HepG2 (cell line): Measurements from ENCODE around the gene NFKBIL1. TPM values are rescaled to one million over a fixed set of nuclear protein-coding genes. Genes with fewer than 3 reads are reported as not detected.

ENCODE experiments used
- AKNA ChIP-seq: sonication (generic); formaldehyde crosslinking; IDR thresholded peaks from 2 replicates; pipeline ENCODE4 v1.4.0; 2020; ENCODE audit warnings: missing genetic modification reagents, borderline replicate concordance
- CEBPB ChIP-seq: IDR thresholded peaks from 2 replicates; pipeline ENCODE4 v1.6.1; 2011; ENCODE audit warnings: low read depth, low read length, improper control_type of control experiment, borderline replicate concordance
- ELF1 ChIP-seq: sonication (generic); formaldehyde crosslinking; IDR thresholded peaks from 2 replicates; pipeline ENCODE4 v1.4.0; 2020; ENCODE audit warnings: missing genetic modification reagents
- ETV5 ChIP-seq: IDR thresholded peaks from 2 replicates; pipeline ENCODE4 v1.6.1; 2018; ENCODE audit warnings: missing biosample characterization, missing genetic modification reagents, inconsistent platforms, borderline replicate concordance
- GLI4 ChIP-seq: sonication (generic); formaldehyde crosslinking; IDR thresholded peaks from 2 replicates; pipeline ENCODE4 v1.5.1; 2020; ENCODE audit warnings: missing genetic modification reagents, mild to moderate bottlenecking, moderate library complexity, borderline replicate concordance
- TBP ChIP-seq: sonication (generic); formaldehyde crosslinking; IDR thresholded peaks from 2 replicates; pipeline ENCODE4 v1.5.0; 2020; ENCODE audit warnings: missing genetic modification reagents
- TRIM22 ChIP-seq: fragments of 450-650 bp; IDR thresholded peaks from 2 replicates; pipeline ENCODE4 v1.6.1; 2017
- polyA plus RNA-seq, 8 experiments: library from polyadenylated mRNA; depleted of rRNA in 3 of 8; stranded (reverse) in 7 of 8; unstranded in 1 of 8; fragments of >200 nt; fragmentation: Illumina TruSeq in 4 of 8; extraction: Trizol in 4 of 8; gene quantifications; 2 replicates each; pipeline versions ENCODE4 v1.2.1 to v1.2.3, GENCODE V29; 2011 to 2016; ENCODE audit warnings: low read depth in 4 of 8, missing spikeins in 1 of 8, mixed read lengths in 1 of 8; ENCODE audit not compliant: insufficient read depth in 1 of 8
- total RNA-seq, 5 experiments: library from RNA; depleted of rRNA; stranded (reverse); fragments of >200 nt; fragmentation: Illumina TruSeq; extraction: Trizol; gene quantifications; 2 replicates each; pipeline ENCODE4 v1.2.3, GENCODE V29; 2016; ENCODE audit warnings: low read depth in 1 of 5
- TF ChIP-seq, protein P1 (sequence below): sonication (generic); formaldehyde crosslinking; IDR thresholded peaks from 2 replicates; pipeline ENCODE4 v1.9.0; 2021; ENCODE audit warnings: mild to moderate bottlenecking, missing genetic modification reagents

Gene NFKBIL1
- total and polyA plus RNA-seq, 2 of the 13 experiments (the other 11 are each of a cell fraction or from before 2014, with no cell fraction given): 9.7 to 19.5 TPM

- TF ChIP-seq, protein P1, sequence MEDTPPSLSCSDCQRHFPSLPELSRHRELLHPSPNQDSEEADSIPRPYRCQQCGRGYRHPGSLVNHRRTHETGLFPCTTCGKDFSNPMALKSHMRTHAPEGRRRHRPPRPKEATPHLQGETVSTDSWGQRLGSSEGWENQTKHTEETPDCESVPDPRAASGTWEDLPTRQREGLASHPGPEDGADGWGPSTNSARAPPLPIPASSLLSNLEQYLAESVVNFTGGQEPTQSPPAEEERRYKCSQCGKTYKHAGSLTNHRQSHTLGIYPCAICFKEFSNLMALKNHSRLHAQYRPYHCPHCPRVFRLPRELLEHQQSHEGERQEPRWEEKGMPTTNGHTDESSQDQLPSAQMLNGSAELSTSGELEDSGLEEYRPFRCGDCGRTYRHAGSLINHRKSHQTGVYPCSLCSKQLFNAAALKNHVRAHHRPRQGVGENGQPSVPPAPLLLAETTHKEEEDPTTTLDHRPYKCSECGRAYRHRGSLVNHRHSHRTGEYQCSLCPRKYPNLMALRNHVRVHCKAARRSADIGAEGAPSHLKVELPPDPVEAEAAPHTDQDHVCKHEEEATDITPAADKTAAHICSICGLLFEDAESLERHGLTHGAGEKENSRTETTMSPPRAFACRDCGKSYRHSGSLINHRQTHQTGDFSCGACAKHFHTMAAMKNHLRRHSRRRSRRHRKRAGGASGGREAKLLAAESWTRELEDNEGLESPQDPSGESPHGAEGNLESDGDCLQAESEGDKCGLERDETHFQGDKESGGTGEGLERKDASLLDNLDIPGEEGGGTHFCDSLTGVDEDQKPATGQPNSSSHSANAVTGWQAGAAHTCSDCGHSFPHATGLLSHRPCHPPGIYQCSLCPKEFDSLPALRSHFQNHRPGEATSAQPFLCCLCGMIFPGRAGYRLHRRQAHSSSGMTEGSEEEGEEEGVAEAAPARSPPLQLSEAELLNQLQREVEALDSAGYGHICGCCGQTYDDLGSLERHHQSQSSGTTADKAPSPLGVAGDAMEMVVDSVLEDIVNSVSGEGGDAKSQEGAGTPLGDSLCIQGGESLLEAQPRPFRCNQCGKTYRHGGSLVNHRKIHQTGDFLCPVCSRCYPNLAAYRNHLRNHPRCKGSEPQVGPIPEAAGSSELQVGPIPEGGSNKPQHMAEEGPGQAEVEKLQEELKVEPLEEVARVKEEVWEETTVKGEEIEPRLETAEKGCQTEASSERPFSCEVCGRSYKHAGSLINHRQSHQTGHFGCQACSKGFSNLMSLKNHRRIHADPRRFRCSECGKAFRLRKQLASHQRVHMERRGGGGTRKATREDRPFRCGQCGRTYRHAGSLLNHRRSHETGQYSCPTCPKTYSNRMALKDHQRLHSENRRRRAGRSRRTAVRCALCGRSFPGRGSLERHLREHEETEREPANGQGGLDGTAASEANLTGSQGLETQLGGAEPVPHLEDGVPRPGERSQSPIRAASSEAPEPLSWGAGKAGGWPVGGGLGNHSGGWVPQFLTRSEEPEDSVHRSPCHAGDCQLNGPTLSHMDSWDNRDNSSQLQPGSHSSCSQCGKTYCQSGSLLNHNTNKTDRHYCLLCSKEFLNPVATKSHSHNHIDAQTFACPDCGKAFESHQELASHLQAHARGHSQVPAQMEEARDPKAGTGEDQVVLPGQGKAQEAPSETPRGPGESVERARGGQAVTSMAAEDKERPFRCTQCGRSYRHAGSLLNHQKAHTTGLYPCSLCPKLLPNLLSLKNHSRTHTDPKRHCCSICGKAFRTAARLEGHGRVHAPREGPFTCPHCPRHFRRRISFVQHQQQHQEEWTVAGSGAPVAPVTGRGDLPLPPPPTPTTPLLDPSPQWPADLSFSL: no peak
- peak; percentile 92 for TF ChIP-seq ELF1 (CRISPR knock-in tag)
- no peak for TF ChIP-seq AKNA (CRISPR knock-in tag)
- peak; percentile 87; the same call in 1 of the 2 replicates for TF ChIP-seq CEBPB
- TF ChIP-seq GLI4 (CRISPR knock-in tag): no peak
- no peak for TF ChIP-seq TBP (CRISPR knock-in tag)
- no peak for TF ChIP-seq TRIM22
- peak; percentile 88 for TF ChIP-seq ETV5
These were observed at the start of gene NFKBIL1 (continued) for GRCh38 chr6:31546958-31547726.
